Peyer's patch (tissue), 4 donors: Measurements from ENCODE around the gene PPP3R1.

Experiments used
- CTCF ChIP-seq, 6 experiments: fragments of 450-650 bp in 4 of 6; fragments of 200-600 bp in 2 of 6; sonication (generic) in 1 of 6; IDR thresholded peaks; one replicate each; pipeline ENCODE4 v1.5.1; 2017 to 2019; ENCODE audit warnings: antibody characterized with exemption in 6 of 6, mild to moderate bottlenecking in 3 of 6, moderate library complexity in 1 of 6
- POLR2A ChIP-seq, 2 donors: fragments of 450-650 bp; IDR thresholded peaks; one replicate each; pipeline ENCODE4 v1.5.1; 2017; ENCODE audit warnings: antibody characterized with exemption in 2 of 2, mild to moderate bottlenecking in 2 of 2, moderate library complexity in 2 of 2

DNA sequence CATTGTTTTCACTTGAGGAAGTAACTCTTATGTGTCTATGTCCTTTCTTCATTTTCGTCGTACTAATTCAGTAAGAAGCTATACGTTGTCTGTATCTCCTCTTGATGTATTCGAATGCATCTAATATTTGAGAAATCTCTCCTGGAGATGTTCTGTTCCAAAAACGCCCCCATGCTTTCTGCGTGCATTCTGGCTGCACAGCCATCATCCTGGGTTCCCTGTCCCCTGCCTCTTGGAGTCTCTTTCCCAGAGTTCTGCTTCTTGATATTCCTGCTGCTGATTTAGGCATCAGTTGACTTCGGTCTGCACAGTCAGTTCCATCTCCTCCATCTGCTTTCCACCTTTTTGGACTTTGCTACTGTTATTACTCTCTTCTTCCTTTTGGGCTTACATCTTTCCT is 81.2 kb downstream of the PPP3R1 start:
- TF ChIP-seq CTCF (IDR thresholded peaks at IDR 0.05) (no peak), POLR2A (IDR thresholded peaks at IDR 0.05) (no peak)
